ENCODE data around the gene PRM1. TPM values are rescaled to one million over a fixed set of nuclear protein-coding genes. Genes with fewer than 3 reads are reported as not detected.

Gene PRM1
- total RNA-seq, 2 experiments from 2014 or later, result not detected

- DNase-seq (ENCODE audit: low spot score), result no peak
- no peaks in the 10 kb centered on the region for H3K36me3 ChIP-seq (ENCODE audit: insufficient read depth, low read length)
- CTCF ChIA-PET (ENCODE audit: unreplicated experiment), result no interaction called here
- H3K27ac ChIP-seq (ENCODE audit: low read depth, low read length, poor library complexity, severe bottlenecking), result no peak overlapping the region
- H3K4me1 ChIP-seq (ENCODE audit: insufficient read depth, low read length, poor library complexity, severe bottlenecking), result peaks cover 19% of the 10 kb centered on the region
- H2AFZ ChIP-seq (ENCODE audit: low read length), result no peak overlapping the region
- no peaks in the 10 kb centered on the region for H3K79me2 ChIP-seq (ENCODE audit: insufficient read depth, low read depth, low read length)
- no peak overlapping the region for H3K4me3 ChIP-seq (ENCODE audit: low read depth, low read length, poor library complexity, severe bottlenecking)
- H3K9me2 ChIP-seq (ENCODE audit: insufficient read depth, low read length), result no peaks in the 10 kb centered on the region
- H4K20me1 ChIP-seq (ENCODE audit: insufficient read depth, low read length), result no peaks in the 10 kb centered on the region
- no peak overlapping the region for H3K4me2 ChIP-seq (ENCODE audit: low read length)
- no peaks in the 10 kb centered on the region for H3K9me3 ChIP-seq (ENCODE audit: low read length)
- intact Hi-C loops (cut with micrococcal nuclease; ENCODE audit: unreplicated experiment), result no loop called here
- TF ChIP-seq, protein P1, sequence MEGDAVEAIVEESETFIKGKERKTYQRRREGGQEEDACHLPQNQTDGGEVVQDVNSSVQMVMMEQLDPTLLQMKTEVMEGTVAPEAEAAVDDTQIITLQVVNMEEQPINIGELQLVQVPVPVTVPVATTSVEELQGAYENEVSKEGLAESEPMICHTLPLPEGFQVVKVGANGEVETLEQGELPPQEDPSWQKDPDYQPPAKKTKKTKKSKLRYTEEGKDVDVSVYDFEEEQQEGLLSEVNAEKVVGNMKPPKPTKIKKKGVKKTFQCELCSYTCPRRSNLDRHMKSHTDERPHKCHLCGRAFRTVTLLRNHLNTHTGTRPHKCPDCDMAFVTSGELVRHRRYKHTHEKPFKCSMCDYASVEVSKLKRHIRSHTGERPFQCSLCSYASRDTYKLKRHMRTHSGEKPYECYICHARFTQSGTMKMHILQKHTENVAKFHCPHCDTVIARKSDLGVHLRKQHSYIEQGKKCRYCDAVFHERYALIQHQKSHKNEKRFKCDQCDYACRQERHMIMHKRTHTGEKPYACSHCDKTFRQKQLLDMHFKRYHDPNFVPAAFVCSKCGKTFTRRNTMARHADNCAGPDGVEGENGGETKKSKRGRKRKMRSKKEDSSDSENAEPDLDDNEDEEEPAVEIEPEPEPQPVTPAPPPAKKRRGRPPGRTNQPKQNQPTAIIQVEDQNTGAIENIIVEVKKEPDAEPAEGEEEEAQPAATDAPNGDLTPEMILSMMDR (conservative IDR thresholded peaks at IDR 0.05; ENCODE audit: low read length), result no peak
- TF ChIP-seq EZH2phosphoT487 (IDR thresholded peaks at IDR 0.05; ENCODE audit: borderline replicate concordance, low read depth, low read length), result no peak
- BruUV-seq (replicated peaks), result no TSS peak
- POLR2A ChIA-PET, result interaction anchor here (0.6 kb wide), 1 partner anchor 1621 kb away, joined by 3 read pairs; no protein-coding TSS in a partner anchor
Observed at GRCh38 chr16:11231367-11231970, 49.7 kb downstream of the PRM1 start.

Small RNA genes lying within 50 kb of the gene (microRNA-seq; reads per million reads assigned to microRNA genes)
- not detected for gene MIR548H2 (ENCODE audit: borderline replicate concordance)

Small RNA genes lying within 50 kb of the gene (small RNA-seq; reads per million reads assigned to genes)
- gene MIR548H2, result not detected
- gene RF00019, result not detected
- not detected for gene RF00554

Other genes starting within 250 kb of the PRM1 start
- gene SOCS1, start 25.1 kb downstream of the PRM1 start, total RNA-seq (2014; rRNA removed; shearing (Covaris generic)), result 45.8 and 47.1 TPM in 2 replicates
- 23.4 and 28.7 TPM in 2 replicates for gene SOCS1, start 25.1 kb downstream of the PRM1 start, total RNA-seq (2022)
- gene TNP2, start 12.0 kb downstream of the PRM1 start, total RNA-seq (2014; rRNA removed; shearing (Covaris generic)), result not detected in 2 replicates
- not detected in 2 replicates for gene TNP2, start 12.0 kb downstream of the PRM1 start, total RNA-seq (2022)
- gene PRM3, start 7.7 kb downstream of the PRM1 start, total RNA-seq (2014; rRNA removed; shearing (Covaris generic)), result not detected in 2 replicates
- gene PRM3, start 7.7 kb downstream of the PRM1 start, total RNA-seq (2022), result not detected in 2 replicates
- gene PRM2, start 4.8 kb downstream of the PRM1 start, total RNA-seq (2014; rRNA removed; shearing (Covaris generic)), result not detected in 2 replicates
- gene PRM2, start 4.8 kb downstream of the PRM1 start, total RNA-seq (2022), result not detected in 2 replicates
- gene RMI2, start 64.1 kb upstream of the PRM1 start, total RNA-seq (2014; rRNA removed; shearing (Covaris generic)), result 60.4 and 84.5 TPM in 2 replicates
- 126 and 157 TPM in 2 replicates for gene RMI2, start 64.1 kb upstream of the PRM1 start, total RNA-seq (2022)

Measured in OCI-LY7 (cell line).